Right renal cortex interstitium (tissue), 3 donors: ENCODE results near the gene OTOF. TPM values are rescaled to one million over a fixed set of nuclear protein-coding genes. Genes with fewer than 3 reads are reported as not detected.
"Not testable (repeated sequence)": the region's sequence is repeated elsewhere in the genome, so short reads cannot be mapped to it uniquely, and the experiment has no call there.

Source experiments
- DNase-seq, 3 donors: peaks; one replicate each; pipeline ENCODE4 v3.0.0-alpha.2; 2013; ENCODE audit warnings: low read depth in 3 of 3, low spot score in 2 of 3
- polyA plus RNA-seq, 3 donors: library from polyadenylated mRNA; unstranded; fragments of 120-200 nt; gene quantifications; one replicate each; pipeline ENCODE4 v1.2.1, GENCODE V29; 2013; ENCODE audit not compliant: insufficient read length in 3 of 3

OTOF gene
- polyA plus RNA-seq, 3 donors = 0.11 to 0.14 (median 0.14) TPM

DNA sequence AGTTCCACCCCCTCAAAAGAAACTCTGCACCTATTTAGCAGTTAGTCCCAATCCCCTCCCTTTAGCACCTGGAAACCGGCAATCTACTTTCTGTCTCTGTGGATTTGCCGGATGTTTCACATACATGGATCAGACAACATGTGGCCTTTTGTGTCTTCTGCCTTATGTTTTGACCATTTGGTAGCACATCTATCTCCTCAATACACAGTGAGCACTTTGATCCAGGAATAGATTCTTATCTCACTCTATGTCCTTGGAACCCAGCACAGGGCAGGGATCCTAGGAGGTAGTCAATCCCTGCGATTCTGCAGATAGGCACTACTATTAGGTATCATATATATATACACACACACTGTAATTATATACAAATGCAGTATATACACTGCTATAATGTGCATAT lies 3.8 kb upstream of the OTOF start:
- no peak for DNase-seq

DNA sequence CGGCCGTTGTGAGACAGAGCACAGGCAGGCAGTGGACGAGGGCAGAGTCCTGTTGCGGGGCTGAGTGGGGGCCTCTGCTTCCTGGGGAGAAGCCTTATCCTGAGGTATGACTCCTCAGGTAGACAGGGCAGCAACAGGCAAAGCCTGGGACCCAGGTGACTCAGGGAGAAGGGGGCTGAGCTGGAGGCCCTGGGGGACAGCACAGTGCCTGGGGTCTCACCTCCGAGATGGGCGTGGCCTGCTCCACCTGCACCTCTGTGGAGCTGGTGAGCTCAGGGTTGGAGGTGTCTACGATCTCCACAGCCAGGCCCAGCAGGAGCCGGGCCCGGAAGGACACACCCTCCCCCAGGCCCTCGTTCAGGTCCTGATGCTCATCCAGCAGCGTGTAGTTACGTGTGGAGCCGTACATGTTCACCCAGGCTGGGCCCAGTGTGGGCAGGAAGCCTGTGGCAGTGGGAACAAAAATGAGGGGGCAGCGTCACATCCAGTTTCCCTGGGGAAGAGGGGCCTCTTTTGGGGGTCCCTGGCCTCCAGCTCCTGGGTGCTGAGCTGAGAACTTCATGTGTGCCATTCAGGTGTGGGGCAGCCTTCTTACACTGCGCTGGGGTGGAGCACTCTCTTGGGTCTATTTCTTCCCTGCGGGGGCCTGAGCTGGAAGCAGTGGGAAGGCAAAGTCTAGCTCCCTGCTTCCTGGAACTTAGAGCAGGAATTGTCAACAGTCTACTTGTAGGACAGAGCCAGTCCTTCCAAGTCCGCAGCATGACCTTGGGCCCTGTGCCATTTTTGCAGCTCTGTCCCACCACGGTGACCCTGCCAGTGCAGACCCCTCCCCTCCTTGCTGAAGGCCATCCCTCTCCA lies 2.9 kb upstream of the OTOF start:
- DNase-seq = no peak

DNA sequence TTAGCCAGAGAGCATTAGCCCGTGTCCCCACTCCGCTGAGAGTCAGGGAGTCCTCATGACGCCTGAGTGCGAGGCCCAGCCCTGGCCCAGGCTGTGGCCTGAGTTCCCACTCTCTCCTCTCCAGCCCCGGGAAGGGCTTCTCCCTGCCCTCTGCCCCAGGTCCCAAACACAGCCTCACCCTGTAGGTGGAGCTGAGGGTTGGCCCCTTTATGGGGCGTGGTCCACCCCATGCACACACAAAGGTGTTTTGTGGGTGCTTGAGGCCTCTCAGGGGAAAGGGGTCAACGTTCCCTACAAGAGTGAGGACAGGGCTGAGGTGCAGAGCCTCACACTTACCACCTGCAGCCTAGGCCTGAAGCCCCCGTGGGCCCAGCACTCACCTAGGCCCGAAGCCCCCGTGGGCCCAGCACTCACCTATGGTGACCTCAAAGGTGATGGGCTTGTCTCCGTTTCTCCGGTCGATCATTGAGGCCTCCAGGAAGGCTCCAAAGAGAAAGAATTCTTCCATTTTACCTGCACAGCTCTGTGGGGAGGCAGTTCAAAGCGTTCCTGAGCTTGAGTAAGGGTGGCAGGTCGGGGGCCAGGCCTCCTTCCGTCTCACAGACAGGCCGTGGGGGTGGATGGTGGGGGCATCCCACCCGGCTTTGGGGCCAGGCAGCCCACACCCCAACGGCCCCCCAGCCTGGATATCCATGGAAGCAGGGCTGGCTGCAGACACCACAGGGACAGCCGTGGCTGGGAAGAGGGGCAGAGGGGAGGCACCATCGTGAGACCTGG lies 2.1 kb upstream of the OTOF start:
- no peak for DNase-seq

GRCh38 chr2:26479131-26479788 lies 1.3 kb upstream of the OTOF start:
- DNase-seq = no peak

DNA sequence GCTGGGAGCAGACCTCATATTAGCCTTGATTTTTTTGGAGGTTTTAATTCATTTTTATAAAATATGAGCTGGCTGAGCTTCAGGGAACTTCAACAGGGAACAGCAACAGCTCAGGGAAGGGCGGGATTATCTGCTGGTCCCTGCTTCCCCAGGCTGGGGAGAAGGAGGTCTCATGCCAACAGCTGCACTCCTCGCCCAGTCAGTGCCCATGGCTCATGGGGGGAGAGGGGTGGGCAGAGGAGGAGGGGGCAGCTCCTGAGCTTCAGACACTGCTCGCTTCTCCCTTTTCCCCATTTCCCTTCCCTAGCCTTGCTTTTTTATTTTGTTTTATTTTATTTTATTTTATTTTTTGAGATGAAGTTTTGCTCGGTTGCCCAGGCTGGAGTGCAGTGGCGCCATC lies 442 bp upstream of the OTOF start:
- DNase-seq = no peak

- no peak for DNase-seq
These were observed 606 bp downstream of the OTOF start for GRCh38 chr2:26477126-26477910.

GRCh38 chr2:26475832-26476501 lies 2.0 kb downstream of the OTOF start:
- DNase-seq = no peak

DNA sequence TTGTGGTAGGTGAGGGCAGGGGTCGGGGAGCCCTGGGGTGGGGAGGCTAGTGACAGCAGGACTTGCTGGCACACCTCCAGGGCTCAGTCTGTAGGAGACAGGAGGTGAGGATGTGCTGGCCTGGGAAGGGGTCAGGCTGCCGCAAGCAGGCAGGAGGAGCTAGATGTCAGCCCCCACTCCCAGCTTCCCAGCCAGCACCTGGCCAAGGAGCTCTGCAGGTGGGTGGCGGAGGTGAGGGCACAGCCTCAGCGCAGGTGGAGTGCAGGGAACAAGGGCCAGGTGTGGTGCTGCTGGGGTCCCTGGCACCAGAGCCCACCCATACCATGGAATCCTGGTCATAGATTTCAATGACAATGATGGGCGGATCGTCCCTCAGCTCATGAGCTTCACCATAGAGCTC lies 2.9 kb downstream of the OTOF start:
- no peak for DNase-seq

DNA sequence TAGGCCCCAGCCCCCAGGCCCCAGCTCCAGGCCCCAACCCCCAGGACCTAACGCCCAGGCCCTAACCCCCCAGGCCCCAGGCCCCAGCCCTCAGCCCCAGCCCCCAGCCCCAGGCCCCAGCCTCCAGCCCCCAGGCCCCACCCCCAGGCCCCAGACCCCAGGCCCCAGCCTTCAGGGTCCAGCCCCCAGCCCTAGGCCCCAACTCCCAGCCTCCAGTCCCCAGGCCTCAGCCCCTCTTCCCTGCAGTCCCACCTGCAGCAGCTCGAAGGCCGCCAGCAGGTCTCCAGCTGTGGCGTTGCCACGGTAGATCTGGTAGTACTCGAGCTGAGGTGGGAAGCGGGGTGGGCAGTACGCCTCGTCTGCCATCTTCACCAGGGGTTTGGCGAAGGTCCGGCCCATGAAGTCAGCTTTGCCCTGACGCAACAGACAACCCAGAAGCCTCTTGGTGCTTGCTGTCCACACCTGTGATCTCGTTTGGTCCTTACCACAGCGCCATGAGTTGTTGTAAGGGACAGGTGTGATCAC lies 3.6 kb downstream of the OTOF start:
- DNase-seq = no peak

DNA sequence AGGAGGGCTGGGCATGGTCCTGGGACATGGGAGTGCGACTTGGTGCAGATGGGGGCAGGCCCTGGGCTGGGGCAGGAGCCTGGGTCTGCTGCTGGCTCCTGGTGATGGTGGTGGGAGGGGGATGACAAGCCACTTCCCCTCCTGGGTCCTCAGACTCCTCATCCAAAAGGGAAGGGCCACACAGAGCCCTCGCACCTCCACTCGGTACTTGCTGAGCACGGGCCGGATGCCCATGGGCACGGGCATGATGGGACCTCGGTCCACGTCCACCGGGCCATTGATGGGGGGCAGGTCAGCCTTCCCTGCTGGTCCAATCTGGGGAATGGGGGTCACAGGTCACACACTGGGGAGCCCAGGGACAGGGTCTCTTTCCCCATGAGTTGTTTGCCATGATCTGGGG lies 4.1 kb downstream of the OTOF start:
- DNase-seq = no peak

GRCh38 chr2:26472821-26473655 lies 4.9 kb downstream of the OTOF start:
- DNase-seq = no peak

DNA sequence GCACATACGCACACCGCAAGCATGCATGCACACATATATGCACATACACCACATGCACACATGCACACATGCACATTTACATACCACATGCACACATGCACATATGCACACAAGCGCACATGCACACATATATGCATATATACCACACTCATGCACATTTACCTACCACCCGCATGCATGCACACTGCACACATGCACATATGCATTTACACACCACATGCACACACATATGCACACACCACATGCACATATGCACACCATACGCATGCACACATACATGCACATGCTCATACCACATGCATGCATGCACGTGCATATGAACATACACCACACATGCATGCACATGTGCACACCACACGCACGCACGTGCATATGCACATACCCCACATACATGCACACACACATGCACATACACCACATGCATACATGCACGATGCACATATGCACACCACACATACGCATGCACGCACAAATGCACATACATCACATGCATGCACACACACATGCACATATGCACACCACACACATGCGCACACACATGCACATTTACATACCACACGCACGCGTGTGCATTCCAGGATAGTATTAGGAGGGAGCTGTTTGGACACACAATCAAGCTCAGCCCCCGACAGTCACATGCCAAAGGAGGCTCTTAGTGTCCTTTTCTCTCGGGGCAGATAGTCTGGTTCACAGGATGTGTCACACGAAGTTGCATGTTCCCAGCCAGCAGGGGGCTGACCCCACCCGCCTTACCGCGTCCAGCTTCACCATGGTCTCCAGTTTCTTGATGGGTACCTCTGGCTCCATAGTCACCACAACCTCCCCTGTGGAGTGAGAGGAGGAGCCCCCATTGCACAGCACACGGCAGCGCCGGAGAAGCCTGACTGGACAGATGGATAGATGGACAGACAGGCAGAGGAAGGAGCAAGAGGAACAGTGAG lies 5.9 kb downstream of the OTOF start:
- no peak for DNase-seq

DNA sequence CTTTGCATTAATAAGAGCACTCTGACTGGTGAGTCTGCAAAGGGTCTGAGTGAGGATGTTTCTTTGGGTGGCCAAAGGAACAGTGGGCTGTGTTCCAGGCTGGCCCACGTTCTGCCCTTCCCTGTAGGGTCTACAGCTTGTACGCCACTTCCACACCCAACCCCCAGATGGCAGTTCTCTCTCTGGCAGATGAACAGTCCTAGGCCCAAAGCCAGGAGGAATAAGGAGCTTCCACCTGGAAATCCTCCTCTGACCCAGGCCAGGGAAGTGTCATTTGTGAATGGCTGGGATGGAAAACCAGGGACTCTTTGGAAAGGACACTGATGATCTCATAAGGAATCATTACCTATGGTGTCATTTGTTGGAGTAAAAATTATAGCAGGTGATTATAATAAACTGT lies 6.6 kb downstream of the OTOF start:
- no peak for DNase-seq

- DNase-seq = no peak
These were observed 7.2 kb downstream of the OTOF start for GRCh38 chr2:26470601-26471260.

- no peak for DNase-seq
These were observed 8.0 kb downstream of the OTOF start for GRCh38 chr2:26469955-26470354.

DNA sequence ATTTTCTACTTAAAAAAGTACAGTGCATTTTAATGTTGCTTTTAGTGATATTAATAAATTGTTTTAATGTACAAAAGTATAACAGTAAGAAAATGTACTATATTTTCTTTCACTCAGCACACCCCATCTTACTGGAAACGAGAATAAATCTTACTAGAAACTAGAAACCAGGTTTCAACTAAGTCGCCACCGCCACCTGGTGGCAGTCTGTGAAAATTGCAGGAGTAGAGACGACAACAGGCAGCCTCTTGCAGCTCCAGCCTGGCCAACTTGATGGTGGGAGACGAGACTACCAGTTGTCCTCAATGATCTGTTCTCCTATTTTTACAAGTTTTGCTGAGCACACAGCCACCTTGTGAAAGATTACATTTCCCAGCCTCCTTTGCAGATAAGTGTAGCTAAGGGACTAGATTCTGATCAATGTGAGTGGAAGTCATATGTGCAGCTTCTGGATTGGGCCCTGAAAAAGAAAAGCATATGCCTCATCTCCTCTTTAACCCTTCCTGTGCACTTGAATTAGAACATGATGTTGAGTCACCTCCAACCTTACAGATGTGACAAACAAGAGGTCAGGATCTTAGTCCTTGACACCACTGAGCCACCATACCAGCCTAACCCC lies 8.7 kb downstream of the OTOF start:
- no peak for DNase-seq

- not testable (repeated sequence) for DNase-seq
These were observed 9.4 kb downstream of the OTOF start for GRCh38 chr2:26468544-26468943.
